ENCODE measurements around the gene SFMBT2. TPM values are rescaled to one million over a fixed set of nuclear protein-coding genes. Genes with fewer than 3 reads are reported as not detected.
A peak's percentile ranks its signal among the peaks of the same experiment; 100 is the strongest.

The SFMBT2 gene
- total RNA-seq, 1 donor from 2014 or later, result 14.2 TPM

GRCh38 chr10:7428673-7429350 lies 18.0 kb upstream of the SFMBT2 start:
- intact Hi-C loops (cut with DNase I), result no loop called here
- DNase-seq (ENCODE audit: low spot score), result no peak

- intact Hi-C loops (cut with DNase I), result no loop called here
- DNase-seq (ENCODE audit: low spot score), result no peak
Measured at GRCh38 chr10:7426349-7426748, 15.5 kb upstream of the SFMBT2 start.

- intact Hi-C loops (cut with DNase I), result no loop called here
- no peak for DNase-seq (ENCODE audit: low spot score)
Measured at GRCh38 chr10:7425691-7426090, 14.9 kb upstream of the SFMBT2 start.

GRCh38 chr10:7424919-7425318 lies 14.1 kb upstream of the SFMBT2 start:
- DNase-seq (ENCODE audit: low spot score), result no peak
- intact Hi-C loops (cut with DNase I), result no loop called here

GRCh38 chr10:7424315-7424714 lies 13.5 kb upstream of the SFMBT2 start:
- intact Hi-C loops (cut with DNase I), result no loop called here
- DNase-seq (ENCODE audit: low spot score), result no peak

GRCh38 chr10:7423521-7423920 lies 12.7 kb upstream of the SFMBT2 start:
- intact Hi-C loops (cut with DNase I), result no loop called here
- DNase-seq (ENCODE audit: low spot score), result no peak

- intact Hi-C loops (cut with DNase I), result no loop called here
Measured at GRCh38 chr10:7421526-7421925, 10.7 kb upstream of the SFMBT2 start.

GRCh38 chr10:7419998-7420397 lies 9.2 kb upstream of the SFMBT2 start:
- no peak for DNase-seq (ENCODE audit: low spot score)
- intact Hi-C loops (cut with DNase I), result loop anchor here (5.0 to 10.0 kb wide), 2 partner anchors 503 to 745 kb away; no protein-coding TSS in a partner anchor

More at GRCh38 chr10:7421526-7421925, 10.7 kb upstream of the SFMBT2 start:
- DNase-seq (ENCODE audit: low spot score), result no peak

GRCh38 chr10:7417807-7418206 lies 7.0 kb upstream of the SFMBT2 start:
- intact Hi-C loops (cut with DNase I), result loop anchor here (5.0 to 10.0 kb wide), 2 partner anchors 501 to 743 kb away; no protein-coding TSS in a partner anchor
- DNase-seq (ENCODE audit: low spot score), result no peak

GRCh38 chr10:7417103-7417623 lies 6.3 kb upstream of the SFMBT2 start:
- DNase-seq (ENCODE audit: low spot score), result no peak
- intact Hi-C loops (cut with DNase I), result loop anchor here (5.0 to 10.0 kb wide), 2 partner anchors 500 to 742 kb away; no protein-coding TSS in a partner anchor

GRCh38 chr10:7414766-7415165 lies 3.9 kb upstream of the SFMBT2 start:
- intact Hi-C loops (cut with DNase I), result loop anchor here (5.0 to 10.0 kb wide), 2 partner anchors 497 to 740 kb away; no protein-coding TSS in a partner anchor
- DNase-seq (ENCODE audit: low spot score), result no peak

- intact Hi-C loops (cut with DNase I), result loop anchor here (10.0 kb wide), 1 partner anchor 738 kb away; no protein-coding TSS in a partner anchor
- DNase-seq (ENCODE audit: low spot score), result no peak
Measured at GRCh38 chr10:7412928-7413282, 2.1 kb upstream of the SFMBT2 start.

- peak; percentile 77 for DNase-seq (ENCODE audit: low spot score)
- intact Hi-C loops (cut with DNase I), result loop anchor here (10.0 kb wide), 1 partner anchor 738 kb away; no protein-coding TSS in a partner anchor
Measured at GRCh38 chr10:7412237-7412927, 1.5 kb upstream of the SFMBT2 start.

- intact Hi-C loops (cut with DNase I), result loop anchor here (10.0 kb wide), 1 partner anchor 737 kb away; no protein-coding TSS in a partner anchor
- no peak for DNase-seq (ENCODE audit: low spot score)
Measured at GRCh38 chr10:7411671-7412128, 866 bp upstream of the SFMBT2 start.

GRCh38 chr10:7410301-7410861 lies 453 bp downstream of the SFMBT2 start:
- no peak for DNase-seq (ENCODE audit: low spot score)
- intact Hi-C loops (cut with DNase I), result loop anchor here (10.0 kb wide), 1 partner anchor 736 kb away; no protein-coding TSS in a partner anchor

- no peak for DNase-seq (ENCODE audit: low spot score)
- intact Hi-C loops (cut with DNase I), result loop anchor here (2.0 to 10.0 kb wide), 5 partner anchors 69 to 735 kb away; no protein-coding TSS in a partner anchor
Measured at GRCh38 chr10:7409732-7410168, 1.1 kb downstream of the SFMBT2 start.

GRCh38 chr10:7409045-7409731 lies 1.6 kb downstream of the SFMBT2 start:
- DNase-seq (ENCODE audit: low spot score), result no peak
- intact Hi-C loops (cut with DNase I), result loop anchor here (2.0 to 5.0 kb wide), 4 partner anchors 68 to 487 kb away; no protein-coding TSS in a partner anchor

- DNase-seq (ENCODE audit: low spot score), result peak; percentile 82
- intact Hi-C loops (cut with DNase I), result loop anchor here (1.0 to 5.0 kb wide), 5 partner anchors 68 to 486 kb away; no protein-coding TSS in a partner anchor
Measured at GRCh38 chr10:7408291-7409044, 2.4 kb downstream of the SFMBT2 start.

All from cardiac septum (tissue), 1 donor.